H9 (cell line): ENCODE results near the gene ASB15. TPM values are rescaled to one million over a fixed set of nuclear protein-coding genes. Genes with fewer than 3 reads are reported as not detected.

Experiments
- DNase-seq: peaks from one replicate; pipeline ENCODE4 v3.0.0-alpha.2; 2017
- H2AFZ ChIP-seq: one replicate; pipeline ENCODE4 v1.6.1; 2013; ENCODE audit warnings: mild to moderate bottlenecking, low read length, control low read depth, moderate library complexity
- H2AK5ac ChIP-seq: 2 replicates; pipeline ENCODE4 v1.6.1; 2013; ENCODE audit warnings: low read length, control low read depth, mixed read lengths; ENCODE audit not compliant: insufficient read length
- H2BK120ac ChIP-seq: one replicate; pipeline ENCODE4 v1.6.1; 2013; ENCODE audit warnings: low read depth, mild to moderate bottlenecking, low read length, control low read depth, inconsistent platforms; ENCODE audit not compliant: poor library complexity, severe bottlenecking
- H2BK12ac ChIP-seq: 2 replicates; pipeline ENCODE4 v1.6.1; 2013; ENCODE audit warnings: low read length, control low read depth, mixed read lengths, low read depth; ENCODE audit not compliant: insufficient read length
- H2BK15ac ChIP-seq: 2 replicates; pipeline ENCODE4 v1.6.1; 2013; ENCODE audit warnings: low read depth, low read length, control low read depth
- H2BK20ac ChIP-seq: one replicate; pipeline ENCODE4 v1.6.1; 2013; ENCODE audit warnings: low read depth, mild to moderate bottlenecking, low read length, control low read depth, inconsistent platforms; ENCODE audit not compliant: poor library complexity, severe bottlenecking
- H2BK5ac ChIP-seq: 2 replicates; pipeline ENCODE4 v1.6.1; 2013; ENCODE audit warnings: low read length, control low read depth, mixed read lengths; ENCODE audit not compliant: insufficient read length
- H3K14ac ChIP-seq: 2 replicates; pipeline ENCODE4 v1.6.1; 2013; ENCODE audit warnings: low read length, control low read depth; ENCODE audit not compliant: insufficient read depth
- H3K18ac ChIP-seq: 2 replicates; pipeline ENCODE4 v1.6.1; 2013; ENCODE audit warnings: low read depth, mild to moderate bottlenecking, mixed read lengths, low read length, control low read depth; ENCODE audit not compliant: insufficient read length
- H3K23ac ChIP-seq: 2 replicates; pipeline ENCODE4 v1.6.1; 2013; ENCODE audit warnings: low read length, control low read depth, mixed read lengths, low read depth; ENCODE audit not compliant: insufficient read length
- H3K23me2 ChIP-seq: 2 replicates; pipeline ENCODE4 v1.6.1; 2013; ENCODE audit warnings: low read depth, mild to moderate bottlenecking, mixed read lengths, low read length, control low read depth; ENCODE audit not compliant: insufficient read length, poor library complexity, severe bottlenecking
- H3K27ac ChIP-seq: 2 replicates; pipeline ENCODE4 v1.5.1; 2013; ENCODE audit warnings: low read length, control low read depth, mixed read lengths, low read depth; ENCODE audit not compliant: insufficient read length
- H3K27me3 ChIP-seq: 2 replicates; pipeline ENCODE4 v1.6.1; 2013; ENCODE audit warnings: low read length, control low read depth, inconsistent platforms; ENCODE audit not compliant: insufficient read depth
- H3K4ac ChIP-seq: 2 replicates; pipeline ENCODE4 v1.6.1; 2013; ENCODE audit warnings: low read depth, mild to moderate bottlenecking, control low read depth, inconsistent platforms, low read length, moderate library complexity
- H3K4me1 ChIP-seq: 2 replicates; pipeline ENCODE4 v1.6.1; 2013; ENCODE audit warnings: low read length, control low read depth, inconsistent platforms; ENCODE audit not compliant: insufficient read depth
- H3K4me2 ChIP-seq: 2 replicates; pipeline ENCODE4 v1.6.1; 2013; ENCODE audit warnings: low read length, control low read depth, mixed read lengths; ENCODE audit not compliant: insufficient read length, insufficient read depth
- H3K56ac ChIP-seq: 2 replicates; pipeline ENCODE4 v1.6.1; 2013; ENCODE audit warnings: low read depth, mild to moderate bottlenecking, mixed read lengths, low read length, control low read depth; ENCODE audit not compliant: insufficient read length
- H3K79me1 ChIP-seq: 2 replicates; pipeline ENCODE4 v1.6.1; 2013; ENCODE audit warnings: low read depth, mild to moderate bottlenecking, moderate library complexity, low read length, control low read depth, inconsistent platforms; ENCODE audit not compliant: insufficient read depth, poor library complexity, severe bottlenecking
- H3K79me2 ChIP-seq: 2 replicates; pipeline ENCODE4 v1.6.1; 2013; ENCODE audit warnings: low read length, control low read depth, inconsistent platforms; ENCODE audit not compliant: insufficient read depth
- H3K9ac ChIP-seq: 2 replicates; pipeline ENCODE4 v1.6.1; 2013; ENCODE audit warnings: low read length, control low read depth, mixed read lengths; ENCODE audit not compliant: insufficient read length; ENCODE audit errors: extremely low read depth
- H3K9me3 ChIP-seq: one replicate; pipeline ENCODE4 v1.6.1; 2013; ENCODE audit warnings: low read depth, low read length, inconsistent platforms; ENCODE audit not compliant: control insufficient read depth
- H3T11ph ChIP-seq: one replicate; pipeline ENCODE4 v1.6.1; 2013; ENCODE audit warnings: mild to moderate bottlenecking, low read length, control low read depth, inconsistent platforms
- H4K20me1 ChIP-seq: one replicate; pipeline ENCODE4 v1.6.1; 2013; ENCODE audit not compliant: control insufficient read depth, insufficient read length, insufficient read depth
- H4K5ac ChIP-seq: 2 replicates; pipeline ENCODE4 v1.6.1; 2013; ENCODE audit warnings: low read depth, mild to moderate bottlenecking, mixed read lengths, low read length, control low read depth; ENCODE audit not compliant: insufficient read length
- H4K8ac ChIP-seq: replicated peaks from 2 replicates; pipeline ENCODE4 v1.6.1; 2013; ENCODE audit warnings: low read length, control low read depth, mixed read lengths, low read depth; ENCODE audit not compliant: insufficient read length
- H4K91ac ChIP-seq: 2 replicates; pipeline ENCODE4 v1.6.1; 2013; ENCODE audit warnings: low read depth, mild to moderate bottlenecking, moderate library complexity, mixed read lengths, low read length, control low read depth; ENCODE audit not compliant: insufficient read length
- H3K27ac Mint-ChIP-seq, 3 experiments: 2 replicates in 2 of 3; 3 replicates in 1 of 3; pipeline ENCODE4 v1.8.0; 2020 to 2021; ENCODE audit warnings: mixed read lengths in 3 of 3, mild to moderate bottlenecking in 1 of 3, moderate library complexity in 1 of 3
- H3K27me3 Mint-ChIP-seq: 2 replicates; pipeline ENCODE4 v1.8.0; 2021; ENCODE audit warnings: low read depth, mild to moderate bottlenecking, moderate library complexity, mixed read lengths
- H3K36me3 Mint-ChIP-seq, 3 experiments: 2 replicates in 2 of 3; 3 replicates in 1 of 3; pipeline ENCODE4 v1.8.0; 2020 to 2021; ENCODE audit warnings: low read depth in 3 of 3, mixed read lengths in 3 of 3; ENCODE audit not compliant: insufficient read depth in 1 of 3
- H3K4me1 Mint-ChIP-seq, 2 experiments: 2 replicates each; pipeline ENCODE4 v1.8.0; 2020; ENCODE audit warnings: mixed read lengths in 2 of 2
- H3K4me3 Mint-ChIP-seq, 2 experiments: 2 replicates in 1 of 2; 3 replicates in 1 of 2; pipeline ENCODE4 v1.8.0; 2020 to 2021; ENCODE audit warnings: mild to moderate bottlenecking in 2 of 2, mixed read lengths in 2 of 2, moderate library complexity in 1 of 2
- H3K9me3 Mint-ChIP-seq, 2 experiments: 2 replicates in 1 of 2; 3 replicates in 1 of 2; pipeline ENCODE4 v1.8.0; 2020; ENCODE audit warnings: mild to moderate bottlenecking in 2 of 2, mixed read lengths in 2 of 2, moderate library complexity in 1 of 2
- CTCF ChIP-seq: fragments of 200-600 bp; sonication (generic); conservative IDR thresholded peaks from 3 replicates; pipeline ENCODE4 v1.8.0; 2021; ENCODE audit warnings: antibody characterized with exemption, mild to moderate bottlenecking
- WGBS: extraction: QIAGEN DNeasy Blood & Tissue Kit; methylation state at CpG from one replicate; pipeline ENCODE4 v1.1.7; 2013; ENCODE audit warnings: missing lambda C conversion rate, low lambda C conversion rate, mixed read lengths; ENCODE audit not compliant: insufficient read length; ENCODE audit errors: extremely low coverage; 5-methylcytosine and 5-hydroxymethylcytosine counted together
- total RNA-seq: library from RNA; stranded (reverse); gene quantifications from 2 replicates; pipeline ENCODE4 v1.2.1, GENCODE V29; 2021

ASB15 gene
- total RNA-seq, 1 experiment from 2014 or later, result not detected

GRCh38 chr7:123662293-123662692 is 60.7 kb downstream of the ASB15 start:
- Histone ChIP-seq H3K23me2 (no peaks in the 10 kb centered on the region), H2BK12ac (no peak overlapping the region), H3K9ac (no peak overlapping the region), H2BK15ac (no peak overlapping the region), H4K5ac (no peak overlapping the region), H3T11ph (no peak overlapping the region), H3K4me2 (no peak overlapping the region), H3K4ac (no peak overlapping the region), H2BK20ac (no peak overlapping the region), H4K20me1 (no peaks in the 10 kb centered on the region), H3K27me3 (no peaks in the 10 kb centered on the region), H2BK120ac (no peak overlapping the region), H3K23ac (no peak overlapping the region), H3K79me1 (no peaks in the 10 kb centered on the region), H3K18ac (no peak overlapping the region), H2AFZ (no peak overlapping the region), H3K4me1 (no peaks in the 10 kb centered on the region), H2BK5ac (no peak overlapping the region), H2AK5ac (no peak overlapping the region), H4K91ac (no peak overlapping the region), H3K27ac (no peak overlapping the region), H3K9me3 (no peaks in the 10 kb centered on the region), H4K8ac (no peak overlapping the region), H3K14ac (no peak overlapping the region), H3K56ac (no peak overlapping the region), H3K79me2 (no peaks in the 10 kb centered on the region)
- WGBS, result no CpG with 5 or more reads among the region's 15 CpGs
- no peak for DNase-seq
- no peaks in the 10 kb centered on the region; a peak in 1 of 7 replicates for H3K36me3 Mint-ChIP-seq
- no peak overlapping the region for H3K27ac Mint-ChIP-seq
- H3K27me3 Mint-ChIP-seq, result no peaks in the 10 kb centered on the region
- no peaks in the 10 kb centered on the region for H3K9me3 Mint-ChIP-seq
- no peak overlapping the region for H3K4me3 Mint-ChIP-seq
- no peak for TF ChIP-seq CTCF
- H3K4me1 Mint-ChIP-seq, result peaks cover 10 to 21% of the 10 kb centered on the region in 2 experiments
